ENCODE measurements around the gene CCDC60. TPM values are rescaled to one million over a fixed set of nuclear protein-coding genes. Genes with fewer than 3 reads are reported as not detected.

The CCDC60 gene
- total and polyA plus RNA-seq, 8 donors: 4.1 TPM; not detected in 7

DNA sequence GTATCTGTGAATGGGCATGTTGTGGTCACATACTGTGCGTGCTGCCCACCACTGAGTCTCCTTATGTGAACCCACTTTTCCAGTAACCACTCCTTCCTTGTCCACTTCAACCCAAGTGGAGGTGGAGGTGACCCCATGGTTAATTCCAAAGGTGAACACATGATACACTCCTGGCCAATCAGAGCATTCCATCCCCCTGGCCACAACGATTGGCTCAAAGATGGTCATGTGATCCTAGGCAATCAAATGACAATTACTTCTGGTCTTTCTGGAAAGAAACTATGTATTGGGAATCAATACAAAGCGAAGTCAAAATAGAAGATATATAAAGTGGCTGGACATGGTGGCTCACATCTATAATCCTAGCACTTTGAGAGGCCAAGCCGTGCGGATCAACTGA, 20.2 kb upstream of the CCDC60 start:
- TF ChIP-seq POLR2A (IDR thresholded peaks at IDR 0.05): no peak
- TF ChIP-seq, protein P1, sequence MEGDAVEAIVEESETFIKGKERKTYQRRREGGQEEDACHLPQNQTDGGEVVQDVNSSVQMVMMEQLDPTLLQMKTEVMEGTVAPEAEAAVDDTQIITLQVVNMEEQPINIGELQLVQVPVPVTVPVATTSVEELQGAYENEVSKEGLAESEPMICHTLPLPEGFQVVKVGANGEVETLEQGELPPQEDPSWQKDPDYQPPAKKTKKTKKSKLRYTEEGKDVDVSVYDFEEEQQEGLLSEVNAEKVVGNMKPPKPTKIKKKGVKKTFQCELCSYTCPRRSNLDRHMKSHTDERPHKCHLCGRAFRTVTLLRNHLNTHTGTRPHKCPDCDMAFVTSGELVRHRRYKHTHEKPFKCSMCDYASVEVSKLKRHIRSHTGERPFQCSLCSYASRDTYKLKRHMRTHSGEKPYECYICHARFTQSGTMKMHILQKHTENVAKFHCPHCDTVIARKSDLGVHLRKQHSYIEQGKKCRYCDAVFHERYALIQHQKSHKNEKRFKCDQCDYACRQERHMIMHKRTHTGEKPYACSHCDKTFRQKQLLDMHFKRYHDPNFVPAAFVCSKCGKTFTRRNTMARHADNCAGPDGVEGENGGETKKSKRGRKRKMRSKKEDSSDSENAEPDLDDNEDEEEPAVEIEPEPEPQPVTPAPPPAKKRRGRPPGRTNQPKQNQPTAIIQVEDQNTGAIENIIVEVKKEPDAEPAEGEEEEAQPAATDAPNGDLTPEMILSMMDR (IDR thresholded peaks at IDR 0.05): no peak
- no peak for TF ChIP-seq EP300 (IDR thresholded peaks at IDR 0.05)
- TF ChIP-seq POLR2AphosphoS5 (IDR thresholded peaks at IDR 0.05): no peak
- intact Hi-C loops (cut with DNase I; ENCODE audit: low total_unique reads): no loop called here
- Histone ChIP-seq H3K36me3 (no peaks in the 10 kb centered on the region), H3K27ac (no peak overlapping the region), H3K9me3 (no peaks in the 10 kb centered on the region), H3K27me3 (no peaks in the 10 kb centered on the region), H3K4me3 (no peak overlapping the region), H3K4me1 (peaks cover 0 to under 1% (median 0%) of the 10 kb centered on the region in 4 donors)
- DNase-seq: no peak
- WGBS, 5 donors: 88 to 95% (median 93%) methylated on average over 5 of the region's 5 CpGs

DNA sequence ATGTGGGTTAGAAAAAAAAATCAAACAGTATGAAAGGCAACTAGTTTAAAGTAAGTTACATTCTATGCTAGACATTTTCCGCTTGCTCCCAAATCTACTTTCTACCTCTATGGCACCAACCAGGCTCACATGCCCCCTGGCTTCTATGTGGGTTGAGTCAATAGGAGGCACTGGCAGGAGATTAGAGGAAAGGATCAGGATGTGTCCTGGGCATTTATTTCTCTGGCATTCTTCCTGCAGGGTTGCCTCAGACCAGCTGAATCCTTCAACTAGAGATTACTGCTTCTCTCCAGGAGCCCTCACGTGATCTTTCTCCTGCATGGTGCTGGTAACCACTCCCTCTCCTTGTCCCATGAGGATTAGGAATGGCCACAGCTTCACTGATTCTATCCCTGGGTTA, 14.9 kb upstream of the CCDC60 start:
- H3K4me3 ChIP-seq: no peak overlapping the region
- DNase-seq: no peak
- H3K36me3 ChIP-seq: no peaks in the 10 kb centered on the region
- intact Hi-C loops (cut with DNase I; ENCODE audit: low total_unique reads): no loop called here
- no peaks in the 10 kb centered on the region for H3K9me3 ChIP-seq
- TF ChIP-seq, protein P1 (IDR thresholded peaks at IDR 0.05): no peak
- TF ChIP-seq POLR2AphosphoS5 (IDR thresholded peaks at IDR 0.05) (peak in 1 of 3 donors; percentile 34), POLR2A (IDR thresholded peaks at IDR 0.05) (no peak), EP300 (IDR thresholded peaks at IDR 0.05) (no peak)
- no peaks in the 10 kb centered on the region for H3K27me3 ChIP-seq
- WGBS, 5 donors: 59 to 65% (median 62%) methylated on average over 2 of the region's 2 CpGs
- no peak overlapping the region for H3K27ac ChIP-seq
- no peaks in the 10 kb centered on the region for H3K4me1 ChIP-seq

DNA sequence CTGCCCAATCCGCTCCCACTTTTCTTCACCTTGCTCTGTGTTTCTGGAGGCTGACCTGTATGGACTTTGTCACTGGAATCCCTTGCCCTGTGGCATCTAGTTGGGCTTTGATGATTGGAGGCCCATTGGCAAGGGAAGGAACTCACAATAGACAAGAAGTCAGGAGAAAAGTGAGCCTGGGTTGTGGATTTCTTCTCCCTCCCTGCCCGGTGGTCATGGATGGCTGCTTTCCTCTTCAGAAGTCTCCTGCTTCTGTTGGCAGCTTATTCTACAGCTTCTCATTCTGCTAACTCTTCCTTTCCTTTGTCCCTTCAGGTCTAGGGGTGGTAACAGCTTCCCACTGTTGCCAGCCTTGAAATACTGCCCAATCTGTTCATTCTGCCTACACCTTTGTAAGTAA, 13.9 kb upstream of the CCDC60 start:
- Histone ChIP-seq H3K27ac (no peak overlapping the region), H3K4me1 (no peaks in the 10 kb centered on the region), H3K27me3 (no peaks in the 10 kb centered on the region), H3K4me3 (no peak overlapping the region), H3K9me3 (no peaks in the 10 kb centered on the region), H3K36me3 (no peaks in the 10 kb centered on the region)
- TF ChIP-seq POLR2A (IDR thresholded peaks at IDR 0.05) (no peak), EP300 (IDR thresholded peaks at IDR 0.05) (no peak), POLR2AphosphoS5 (IDR thresholded peaks at IDR 0.05) (no peak)
- TF ChIP-seq, protein P1 (IDR thresholded peaks at IDR 0.05): no peak
- intact Hi-C loops (cut with DNase I; ENCODE audit: low total_unique reads): no loop called here
- DNase-seq: no peak
- WGBS, 5 donors: 36 to 91% (median 53%) methylated on average over 2 of the region's 2 CpGs

DNA sequence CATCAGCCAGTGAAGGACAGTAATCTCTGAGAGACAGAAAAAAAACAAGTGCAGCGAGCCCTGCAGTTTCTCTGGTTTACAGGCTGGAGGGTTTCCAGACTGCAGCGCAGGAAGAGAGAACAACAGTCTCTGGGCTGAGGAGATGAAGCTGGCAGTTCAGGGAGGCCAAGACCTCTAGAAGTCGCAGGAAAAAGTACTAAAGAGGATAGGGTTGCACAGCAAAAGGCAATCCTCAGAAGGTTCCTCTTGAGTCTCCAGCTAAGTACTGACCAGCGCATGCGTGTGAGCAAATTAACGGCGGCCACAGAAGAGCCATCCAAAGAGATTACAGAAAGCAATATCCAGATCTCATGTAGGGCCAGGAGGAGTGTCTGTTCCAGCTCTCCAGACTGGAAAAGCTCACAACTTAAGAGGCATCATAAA, 12.2 kb upstream of the CCDC60 start:
- peak overlapping the region in 1 of 5 donors; percentile 35 for H3K27ac ChIP-seq
- no peaks in the 10 kb centered on the region for H3K9me3 ChIP-seq
- intact Hi-C loops (cut with DNase I; ENCODE audit: low total_unique reads): no loop called here
- no peaks in the 10 kb centered on the region for H3K27me3 ChIP-seq
- H3K4me3 ChIP-seq: no peak overlapping the region
- no peaks in the 10 kb centered on the region for H3K36me3 ChIP-seq
- 50 to 84% (median 78%) methylated on average over 7 of the region's 7 CpGs for WGBS, 5 donors
- DNase-seq: no peak
- peaks cover 0 to 7% (median 2%) of the 10 kb centered on the region in 4 donors for H3K4me1 ChIP-seq
- TF ChIP-seq EP300 (IDR thresholded peaks at IDR 0.05) (no peak), POLR2A (IDR thresholded peaks at IDR 0.05) (no peak), POLR2AphosphoS5 (IDR thresholded peaks at IDR 0.05) (no peak)
- TF ChIP-seq, protein P1 (IDR thresholded peaks at IDR 0.05): no peak

Measured in stomach (tissue), 9 donors.